Common myeloid progenitor, CD34-positive (primary cell): Measurements from ENCODE around the gene ZBTB25.

Experiments
- CTCF ChIA-PET: fragments of 350-600 bp; sonication (Branson Sonifier 250); formaldehyde crosslinking; loops from one replicate; lab custom pipeline; 2021; ENCODE audit warnings: antibody characterized with exemption; lab: Charles Lee
- POLR2A ChIA-PET: fragments of 350-600 bp; sonication (Branson Sonifier 250); formaldehyde crosslinking; loops from one replicate; lab custom pipeline; 2021; ENCODE audit warnings: antibody characterized with exemption; lab: Charles Lee
- DNase-seq, 3 donors: peaks; one replicate each; pipeline versions ENCODE4 v3.0.0 to v3.0.0-alpha.2; 2013
- H3K27ac ChIP-seq, 2 experiments: 1 replicate in 1 of 2; 2 replicates in 1 of 2; pipeline ENCODE4 v1.7.0; 2013; ENCODE audit warnings: inconsistent platforms in 2 of 2, low read length in 2 of 2, mild to moderate bottlenecking in 2 of 2, low read depth in 1 of 2, moderate library complexity in 1 of 2; ENCODE audit not compliant: severe bottlenecking in 2 of 2, insufficient read depth in 1 of 2, poor library complexity in 1 of 2
- H3K27me3 ChIP-seq, 5 experiments: replicated peaks in 2 of 5; 1 replicate in 3 of 5; 2 replicates in 2 of 5; pipeline versions ENCODE4 v1.6.1 to v1.7.0; 2013; ENCODE audit warnings: low read length in 4 of 5, mild to moderate bottlenecking in 2 of 5, moderate library complexity in 2 of 5, inconsistent platforms in 1 of 5; ENCODE audit not compliant: insufficient read depth in 5 of 5, control insufficient read depth in 4 of 5
- H3K36me3 ChIP-seq, 4 experiments: 1 replicate in 2 of 4; 2 replicates in 2 of 4; pipeline versions ENCODE4 v1.6.1 to v1.7.0; 2013; ENCODE audit warnings: low read length in 3 of 4, control low read depth in 1 of 4, mild to moderate bottlenecking in 1 of 4; ENCODE audit not compliant: control insufficient read depth in 4 of 4, insufficient read depth in 4 of 4
- H3K4me1 ChIP-seq, 4 experiments: 1 replicate in 3 of 4; 2 replicates in 1 of 4; pipeline versions ENCODE4 v1.6.1 to v1.7.1; 2013; ENCODE audit warnings: low read length in 3 of 4, mild to moderate bottlenecking in 3 of 4, control low read depth in 1 of 4, inconsistent platforms in 1 of 4, moderate library complexity in 1 of 4; ENCODE audit not compliant: control insufficient read depth in 4 of 4, insufficient read depth in 4 of 4; ENCODE audit errors: control extremely low read depth in 1 of 4
- H3K4me3 ChIP-seq, 7 experiments: 1 replicate in 4 of 7; 2 replicates in 3 of 7; pipeline versions ENCODE4 v1.5.1 to v1.7.0; 2013; ENCODE audit warnings: mild to moderate bottlenecking in 7 of 7, low read length in 6 of 7, moderate library complexity in 6 of 7, inconsistent platforms in 2 of 7, low read depth in 2 of 7, control low read depth in 1 of 7; ENCODE audit not compliant: insufficient read depth in 4 of 7, control insufficient read depth in 1 of 7; ENCODE audit errors: extremely low read depth in 1 of 7
- H3K9me3 ChIP-seq, 5 experiments: 1 replicate in 4 of 5; 2 replicates in 1 of 5; pipeline versions ENCODE4 v1.6.1 to v1.7.1; 2013; ENCODE audit warnings: low read length in 4 of 5, mild to moderate bottlenecking in 2 of 5, inconsistent platforms in 1 of 5, low read depth in 1 of 5, moderate library complexity in 1 of 5; ENCODE audit not compliant: control insufficient read depth in 4 of 5, insufficient read depth in 2 of 5; ENCODE audit errors: control extremely low read depth in 1 of 5
- WGBS: methylation state at CpG from one replicate; pipeline ENCODE4 v1.1.5; 2013; ENCODE audit not compliant: insufficient coverage; 5-methylcytosine and 5-hydroxymethylcytosine counted together

Gene ZBTB25

DNA sequence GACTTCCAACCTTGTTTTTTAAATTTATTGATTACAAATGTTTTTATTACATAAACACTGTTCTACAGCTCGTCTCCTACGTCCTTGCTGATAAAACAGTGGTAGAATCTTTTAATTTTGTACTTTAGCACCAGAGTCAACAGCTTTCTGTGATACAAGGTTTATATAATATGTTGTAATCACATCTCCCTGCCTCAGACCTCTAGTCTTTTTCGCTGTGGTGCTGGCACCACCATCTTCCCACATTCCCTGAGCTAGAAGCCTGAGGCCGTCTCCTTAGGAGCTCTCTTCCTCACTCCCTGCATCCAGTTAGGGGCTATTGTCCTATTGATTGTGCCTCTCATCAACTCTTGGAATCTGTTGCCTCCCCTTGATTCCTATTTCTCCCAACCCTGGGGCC lies 98.3 kb downstream of the ZBTB25 start:
- Histone ChIP-seq H3K27ac (no peak overlapping the region), H3K36me3 (peaks cover 0 to 46% (median 14%) of the 10 kb centered on the region in 4 experiments), H3K4me1 (peaks cover 0 to 14% (median 1%) of the 10 kb centered on the region in 4 experiments), H3K4me3 (no peak overlapping the region), H3K9me3 (no peaks in the 10 kb centered on the region), H3K27me3 (no peaks in the 10 kb centered on the region)
- ChIA-PET CTCF (interaction anchor here (0.7 to 1.7 kb wide), 2 partner anchors 9 to 10 kb away, joined by 3 to 4 read pairs; no protein-coding TSS in a partner anchor), POLR2A (no interaction called here)
- DNase-seq = no peak
- 100% methylated on average over 2 of the region's 4 CpGs for WGBS

DNA sequence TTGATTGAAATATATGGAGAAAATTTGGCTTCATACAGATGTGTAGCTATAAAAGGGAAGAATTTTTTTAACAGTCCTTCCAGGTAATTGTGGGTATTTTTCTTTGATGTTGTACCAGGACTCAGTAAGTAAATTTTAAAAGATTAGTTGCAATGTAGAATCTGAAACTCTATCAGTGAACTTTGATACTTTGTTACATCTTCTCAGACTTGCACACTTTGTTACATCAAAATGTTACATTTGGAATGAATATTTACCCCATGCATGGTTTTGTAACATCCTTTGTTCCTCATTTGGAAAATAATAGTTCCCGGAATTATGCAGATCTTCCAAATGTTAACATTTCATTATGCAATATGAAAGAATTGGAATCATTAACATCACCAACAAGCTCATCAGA lies 101.7 kb downstream of the ZBTB25 start:
- H3K4me1 ChIP-seq = no peaks in the 10 kb centered on the region
- H3K4me3 ChIP-seq = no peak overlapping the region
- ChIA-PET POLR2A (no interaction called here), CTCF (interaction anchor here (1.0 to 1.4 kb wide), 6 partner anchors 8 to 58 kb away, joined by 3 to 4 read pairs (median 3); no protein-coding TSS in a partner anchor)
- DNase-seq = no peak
- H3K9me3 ChIP-seq = no peaks in the 10 kb centered on the region
- H3K27me3 ChIP-seq = no peaks in the 10 kb centered on the region
- H3K27ac ChIP-seq = no peak overlapping the region
- peaks cover 0 to 39% (median 14%) of the 10 kb centered on the region in 4 experiments for H3K36me3 ChIP-seq
- WGBS = no CpG with 5 or more reads among the region's 1 CpG

DNA sequence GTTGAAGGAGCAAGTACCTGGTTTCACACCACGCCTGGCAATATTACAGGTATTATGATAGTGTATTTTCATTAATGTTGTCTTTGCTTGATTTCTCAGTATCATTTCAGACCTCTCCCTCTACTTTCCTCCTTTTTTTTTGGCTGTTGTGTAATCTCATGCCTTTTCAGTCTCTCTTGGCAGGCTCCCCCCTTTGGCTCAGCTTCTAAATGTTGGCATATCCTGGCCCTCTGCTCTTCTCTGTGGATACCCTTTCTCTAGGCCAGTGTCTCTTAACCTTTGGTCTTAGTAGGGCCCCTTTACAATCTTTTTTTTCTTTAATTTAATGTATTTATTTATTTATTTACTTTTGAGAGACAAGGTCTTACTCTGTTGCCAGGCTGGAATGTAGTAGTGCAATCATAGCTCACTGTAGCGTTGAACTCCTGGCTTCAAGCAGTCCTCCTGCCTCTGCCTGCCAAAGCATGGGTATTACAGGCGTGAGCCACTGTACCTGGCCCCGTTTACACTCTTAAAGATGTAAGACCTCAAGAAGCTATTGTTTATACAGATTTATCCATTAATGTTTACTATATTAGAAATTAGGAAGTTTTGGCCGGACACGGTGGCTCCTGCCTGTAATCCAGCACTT lies 102.7 kb downstream of the ZBTB25 start:
- Histone ChIP-seq H3K4me3 (no peak overlapping the region), H3K27me3 (no peaks in the 10 kb centered on the region), H3K4me1 (no peaks in the 10 kb centered on the region), H3K9me3 (no peaks in the 10 kb centered on the region), H3K27ac (no peak overlapping the region), H3K36me3 (peaks cover 0 to 36% (median 14%) of the 10 kb centered on the region in 4 experiments)
- DNase-seq = no peak
- no CpG with 5 or more reads among the region's 6 CpGs for WGBS
- CTCF ChIA-PET = interaction anchor here (1.1 to 1.4 kb wide), 4 partner anchors 10 to 38 kb away, joined by 3 to 4 read pairs (median 4); no protein-coding TSS in a partner anchor
- POLR2A ChIA-PET = no interaction called here
